Activated T-cell treated with anti-CD3 and anti-CD28 coated beads, Interleukin-2, amount 50 U/mL, for 4 hours (primary cell): ENCODE measurements around the gene LARP6. TPM values are rescaled to one million over a fixed set of nuclear protein-coding genes. Genes with fewer than 3 reads are reported as not detected.

Experiments
- ATAC-seq, 2 donors: fragments of 200-7000 bp; cut with Tn5 transposase; one replicate each; pipeline ENCODE4 v1.10.0; 2021
- DNase-seq: peaks from one replicate; pipeline ENCODE4 v3.0.0-alpha.2; 2020
- H3K27me3 Mint-ChIP-seq: one replicate; pipeline ENCODE4 v1.8.0; 2021; ENCODE audit warnings: low read depth, mixed read lengths
- H3K36me3 Mint-ChIP-seq: one replicate; pipeline ENCODE4 v1.8.0; 2022; ENCODE audit warnings: mixed read lengths; ENCODE audit not compliant: insufficient read depth
- H3K4me1 Mint-ChIP-seq: one replicate; pipeline ENCODE4 v1.8.0; 2021; ENCODE audit warnings: low read depth, mixed read lengths
- H3K4me3 Mint-ChIP-seq: one replicate; pipeline ENCODE4 v1.8.0; 2021; ENCODE audit warnings: mild to moderate bottlenecking, moderate library complexity, mixed read lengths
- H3K9me3 Mint-ChIP-seq: one replicate; pipeline ENCODE4 v1.8.0; 2021; ENCODE audit warnings: mixed read lengths
- total RNA-seq, 3 donors: library from RNA; stranded (reverse); gene quantifications; one replicate each; pipeline ENCODE4 v1.2.1, GENCODE V29; 2021

LARP6 gene
- total RNA-seq, 3 donors from 2014 or later = 0.05 to 0.61 (median 0.19) TPM

- DNase-seq = no peak
- no peaks in the 10 kb centered on the region for H3K4me1 Mint-ChIP-seq
- peaks cover 5% of the 10 kb centered on the region for H3K27me3 Mint-ChIP-seq
- H3K4me3 Mint-ChIP-seq = no peak overlapping the region
- no peaks in the 10 kb centered on the region for H3K9me3 Mint-ChIP-seq
- no peak for ATAC-seq
- H3K36me3 Mint-ChIP-seq = no peaks in the 10 kb centered on the region
These were observed 51.3 kb downstream of the LARP6 start for GRCh38 chr15:70802629-70803028.

GRCh38 chr15:70801109-70801508 is 52.8 kb downstream of the LARP6 start:
- Mint-ChIP-seq H3K36me3 (no peaks in the 10 kb centered on the region), H3K27me3 (peaks cover 5% of the 10 kb centered on the region), H3K4me3 (no peak overlapping the region), H3K9me3 (no peaks in the 10 kb centered on the region), H3K4me1 (no peaks in the 10 kb centered on the region)
- DNase-seq (no peak), ATAC-seq (no peak)

- Mint-ChIP-seq H3K4me3 (no peak overlapping the region), H3K27me3 (peaks cover 5% of the 10 kb centered on the region), H3K9me3 (no peaks in the 10 kb centered on the region)
These were observed 54.1 kb downstream of the LARP6 start for GRCh38 chr15:70799667-70800450.

GRCh38 chr15:70797464-70797863 is 56.5 kb downstream of the LARP6 start:
- no peaks in the 10 kb centered on the region for H3K9me3 Mint-ChIP-seq
- no peaks in the 10 kb centered on the region for H3K36me3 Mint-ChIP-seq
- ATAC-seq = no peak
- H3K27me3 Mint-ChIP-seq = peaks cover 7% of the 10 kb centered on the region
- no peak for DNase-seq
- H3K4me3 Mint-ChIP-seq = no peak overlapping the region
- H3K4me1 Mint-ChIP-seq = no peaks in the 10 kb centered on the region

More at GRCh38 chr15:70799667-70800450, 54.1 kb downstream of the LARP6 start:
- Mint-ChIP-seq H3K4me1 (no peaks in the 10 kb centered on the region), H3K36me3 (no peaks in the 10 kb centered on the region)
- ATAC-seq (no peak), DNase-seq (no peak)

- H3K9me3 Mint-ChIP-seq = no peaks in the 10 kb centered on the region
- no peaks in the 10 kb centered on the region for H3K36me3 Mint-ChIP-seq
- no peak overlapping the region for H3K4me3 Mint-ChIP-seq
- H3K27me3 Mint-ChIP-seq = peaks cover 11% of the 10 kb centered on the region
- no peaks in the 10 kb centered on the region for H3K4me1 Mint-ChIP-seq
- DNase-seq (no peak), ATAC-seq (no peak)
These were observed 57.2 kb downstream of the LARP6 start for GRCh38 chr15:70796516-70797310.

- no peak for DNase-seq
- ATAC-seq = no peak
- H3K9me3 Mint-ChIP-seq = no peaks in the 10 kb centered on the region
- H3K36me3 Mint-ChIP-seq = no peaks in the 10 kb centered on the region
- H3K4me3 Mint-ChIP-seq = no peak overlapping the region
- peaks cover 11% of the 10 kb centered on the region for H3K27me3 Mint-ChIP-seq
- no peaks in the 10 kb centered on the region for H3K4me1 Mint-ChIP-seq
These were observed 58.7 kb downstream of the LARP6 start for GRCh38 chr15:70795311-70795665.

GRCh38 chr15:70794596-70795310 is 59.2 kb downstream of the LARP6 start:
- Mint-ChIP-seq H3K9me3 (no peaks in the 10 kb centered on the region), H3K4me3 (no peak overlapping the region), H3K27me3 (peaks cover 11% of the 10 kb centered on the region), H3K36me3 (no peaks in the 10 kb centered on the region), H3K4me1 (no peaks in the 10 kb centered on the region)
- ATAC-seq (no peak), DNase-seq (no peak)

GRCh38 chr15:70793694-70794093 is 60.3 kb downstream of the LARP6 start:
- no peaks in the 10 kb centered on the region for H3K36me3 Mint-ChIP-seq
- H3K27me3 Mint-ChIP-seq = peaks cover 8% of the 10 kb centered on the region
- H3K9me3 Mint-ChIP-seq = no peaks in the 10 kb centered on the region
- no peak overlapping the region for H3K4me3 Mint-ChIP-seq
- ATAC-seq (no peak), DNase-seq (no peak)
- H3K4me1 Mint-ChIP-seq = no peaks in the 10 kb centered on the region

- no peak for ATAC-seq
- H3K9me3 Mint-ChIP-seq = no peaks in the 10 kb centered on the region
- no peak for DNase-seq
- H3K4me3 Mint-ChIP-seq = no peak overlapping the region
- peaks cover 8% of the 10 kb centered on the region for H3K27me3 Mint-ChIP-seq
- no peaks in the 10 kb centered on the region for H3K36me3 Mint-ChIP-seq
- no peaks in the 10 kb centered on the region for H3K4me1 Mint-ChIP-seq
These were observed 61.8 kb downstream of the LARP6 start for GRCh38 chr15:70792171-70792573.

- H3K9me3 Mint-ChIP-seq = no peaks in the 10 kb centered on the region
- no peaks in the 10 kb centered on the region for H3K4me1 Mint-ChIP-seq
- H3K4me3 Mint-ChIP-seq = no peak overlapping the region
- H3K36me3 Mint-ChIP-seq = no peaks in the 10 kb centered on the region
- H3K27me3 Mint-ChIP-seq = peaks cover 8% of the 10 kb centered on the region
- ATAC-seq (no peak), DNase-seq (no peak)
These were observed 62.7 kb downstream of the LARP6 start for GRCh38 chr15:70791259-70791658.

GRCh38 chr15:70789213-70789612 is 64.7 kb downstream of the LARP6 start:
- Mint-ChIP-seq H3K4me3 (no peak overlapping the region), H3K36me3 (no peaks in the 10 kb centered on the region), H3K4me1 (no peaks in the 10 kb centered on the region), H3K27me3 (peaks cover 8% of the 10 kb centered on the region), H3K9me3 (no peaks in the 10 kb centered on the region)
- no peak for DNase-seq
- no peak for ATAC-seq

- no peak for ATAC-seq
- H3K9me3 Mint-ChIP-seq = no peaks in the 10 kb centered on the region
These were observed 65.6 kb downstream of the LARP6 start for GRCh38 chr15:70788114-70789049.

GRCh38 chr15:70786996-70787395 is 67.0 kb downstream of the LARP6 start:
- Mint-ChIP-seq H3K36me3 (no peaks in the 10 kb centered on the region), H3K9me3 (no peaks in the 10 kb centered on the region), H3K4me3 (no peak overlapping the region), H3K4me1 (no peaks in the 10 kb centered on the region), H3K27me3 (peaks cover 3% of the 10 kb centered on the region)
- ATAC-seq (no peak), DNase-seq (no peak)

More at GRCh38 chr15:70788114-70789049, 65.6 kb downstream of the LARP6 start:
- no peak for DNase-seq
- Mint-ChIP-seq H3K36me3 (no peaks in the 10 kb centered on the region), H3K4me1 (no peaks in the 10 kb centered on the region), H3K27me3 (peaks cover 8% of the 10 kb centered on the region), H3K4me3 (no peak overlapping the region)
